GM19193 (cell line): ENCODE measurements around the gene GLT6D1.

ENCODE experiments used
- POLR2A ChIP-seq: IDR thresholded peaks from 4 replicates; pipeline ENCODE4 v1.6.1; 2011; ENCODE audit not compliant: insufficient read depth, insufficient read length; ENCODE audit errors: extremely low read depth

GLT6D1 gene

GRCh38 chr9:135574331-135574730 is 65.0 kb downstream of the GLT6D1 start:
- TF ChIP-seq POLR2A, result no peak
